Activated CD4-positive, alpha-beta T cell treated with anti-CD3 and anti-CD28 coated beads for 36 hours (primary cell): ENCODE measurements around the gene RBM19. TPM values are rescaled to one million over a fixed set of nuclear protein-coding genes. Genes with fewer than 3 reads are reported as not detected.

Source experiments
- ATAC-seq: fragments of 200-7000 bp; cut with Tn5 transposase; one replicate; pipeline ENCODE4 v1.10.0; 2021; ENCODE audit warnings: mild to moderate bottlenecking, moderate library complexity
- CTCF ChIA-PET: fragments of 350-600 bp; sonication (Branson Sonifier 250); formaldehyde crosslinking; loops from one replicate; lab custom pipeline; 2021; ENCODE audit warnings: antibody characterized with exemption; lab: Charles Lee
- POLR2A ChIA-PET: fragments of 350-600 bp; sonication (Branson Sonifier 250); formaldehyde crosslinking; loops from one replicate; lab custom pipeline; 2021; ENCODE audit warnings: antibody characterized with exemption, inconsistent platforms; lab: Charles Lee
- DNase-seq: peaks from one replicate; pipeline ENCODE4 v3.0.0-alpha.2; 2020
- H3K27ac Mint-ChIP-seq: one replicate; pipeline ENCODE4 v1.8.0; 2021; ENCODE audit warnings: mixed read lengths
- H3K27me3 Mint-ChIP-seq: one replicate; pipeline ENCODE4 v1.8.0; 2021; ENCODE audit warnings: mixed read lengths
- H3K36me3 Mint-ChIP-seq: one replicate; pipeline ENCODE4 v1.8.0; 2021; ENCODE audit warnings: low read depth, mixed read lengths
- H3K4me1 Mint-ChIP-seq: one replicate; pipeline ENCODE4 v1.8.0; 2021; ENCODE audit warnings: mixed read lengths
- H3K4me3 Mint-ChIP-seq: one replicate; pipeline ENCODE4 v1.8.0; 2021; ENCODE audit warnings: mild to moderate bottlenecking, moderate library complexity, mixed read lengths
- H3K9me3 Mint-ChIP-seq: one replicate; pipeline ENCODE4 v1.8.0; 2021; ENCODE audit warnings: low read depth, mixed read lengths
- intact Hi-C, 2 experiments: fragments of 100-400 bp; cut with DNase I in 1 of 2; cut with micrococcal nuclease in 1 of 2; formaldehyde crosslinking; loops; one replicate each; pipeline versions ENCODE4 v1.14.2 to v1.15.1; 2022 to 2024; cut with DNase I, micrococcal nuclease
- total RNA-seq, 2 experiments: library from RNA; stranded (reverse); gene quantifications; one replicate each; pipeline ENCODE4 v1.2.3, GENCODE V29; 2021

RBM19 gene
- total RNA-seq, 2 experiments from 2014 or later = 79.6 to 93.5 TPM

DNA sequence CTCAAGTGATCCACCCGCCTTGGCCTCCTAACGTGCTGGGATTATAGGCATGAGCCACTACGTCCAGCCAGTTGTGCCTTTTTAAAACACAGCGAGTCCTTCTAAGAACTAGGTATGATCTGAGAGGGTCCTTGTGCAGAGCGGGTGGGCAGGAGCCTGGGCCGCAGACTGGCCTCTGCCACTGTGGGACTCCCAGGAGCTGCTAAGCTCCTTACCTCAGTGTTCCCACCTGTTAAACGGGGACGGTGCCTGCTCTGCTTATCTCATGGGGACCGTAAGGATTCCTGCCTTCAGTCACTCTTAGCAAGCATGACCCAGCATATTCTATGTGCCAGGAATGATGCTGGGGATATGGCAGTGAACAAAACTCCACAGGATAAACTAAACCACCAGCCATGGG lies 136.9 kb downstream of the RBM19 start:
- no peaks in the 10 kb centered on the region for H3K9me3 Mint-ChIP-seq
- DNase-seq (no peak), ATAC-seq (no peak)
- ChIA-PET POLR2A (no interaction called here), CTCF (no interaction called here)
- peaks cover 7% of the 10 kb centered on the region for H3K36me3 Mint-ChIP-seq
- H3K27ac Mint-ChIP-seq = no peak overlapping the region
- intact Hi-C loops = no loop called here
- no peaks in the 10 kb centered on the region for H3K27me3 Mint-ChIP-seq
- H3K4me1 Mint-ChIP-seq = no peaks in the 10 kb centered on the region
- H3K4me3 Mint-ChIP-seq = no peak overlapping the region

GRCh38 chr12:113827539-113828114 lies 138.5 kb downstream of the RBM19 start:
- CTCF ChIA-PET = no interaction called here
- POLR2A ChIA-PET = no interaction called here

DNA sequence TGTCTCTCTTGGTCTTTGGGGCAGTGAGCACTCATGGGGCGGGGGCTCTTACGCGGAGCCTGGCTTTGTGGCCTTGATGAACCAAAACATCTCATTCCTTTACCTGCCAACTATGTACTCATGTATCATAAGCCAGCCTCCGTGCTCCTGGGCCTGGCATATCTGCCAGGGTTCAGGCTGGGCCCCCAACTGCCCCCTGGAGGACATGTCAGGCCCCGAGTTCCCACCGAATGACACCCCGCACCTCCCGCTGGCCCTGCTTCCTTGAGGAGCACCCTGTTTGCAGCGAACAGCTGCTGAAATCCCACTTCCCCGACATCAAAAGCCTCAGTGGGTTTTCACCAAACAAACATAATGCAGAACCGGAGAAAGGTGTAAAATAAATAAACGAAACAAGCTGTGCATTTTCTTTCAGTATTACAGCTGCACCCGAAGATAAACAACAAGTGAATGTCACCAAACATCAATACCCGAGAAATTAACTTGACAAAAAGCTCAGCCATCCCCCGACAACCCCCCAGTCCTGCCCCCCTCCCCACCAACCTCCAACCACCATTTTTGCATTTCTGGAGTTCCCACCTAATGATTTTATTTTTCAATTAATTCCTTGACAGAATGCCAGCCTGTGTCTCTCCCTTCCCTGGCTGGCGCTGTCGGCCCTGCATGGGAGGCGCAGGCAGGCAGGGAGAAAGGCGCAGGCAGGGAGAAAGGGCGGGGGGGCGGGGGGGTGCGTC lies 139.2 kb downstream of the RBM19 start:
- Mint-ChIP-seq H3K27ac (no peak overlapping the region), H3K36me3 (peaks cover 11% of the 10 kb centered on the region), H3K4me3 (no peak overlapping the region), H3K27me3 (no peaks in the 10 kb centered on the region), H3K9me3 (no peaks in the 10 kb centered on the region), H3K4me1 (no peaks in the 10 kb centered on the region)
- CTCF ChIA-PET = interaction anchor here (0.6 kb wide), 1 partner anchor 40 kb away, joined by 3 read pairs; no protein-coding TSS in a partner anchor
- intact Hi-C loops = no loop called here
- POLR2A ChIA-PET = no interaction called here
- DNase-seq (no peak), ATAC-seq (no peak)

More at GRCh38 chr12:113827539-113828114, 138.5 kb downstream of the RBM19 start:
- Mint-ChIP-seq H3K27me3 (no peaks in the 10 kb centered on the region), H3K4me1 (no peaks in the 10 kb centered on the region), H3K9me3 (no peaks in the 10 kb centered on the region), H3K27ac (no peak overlapping the region), H3K36me3 (peaks cover 11% of the 10 kb centered on the region), H3K4me3 (no peak overlapping the region)
- no peak for ATAC-seq
- intact Hi-C loops = no loop called here
- no peak for DNase-seq

DNA sequence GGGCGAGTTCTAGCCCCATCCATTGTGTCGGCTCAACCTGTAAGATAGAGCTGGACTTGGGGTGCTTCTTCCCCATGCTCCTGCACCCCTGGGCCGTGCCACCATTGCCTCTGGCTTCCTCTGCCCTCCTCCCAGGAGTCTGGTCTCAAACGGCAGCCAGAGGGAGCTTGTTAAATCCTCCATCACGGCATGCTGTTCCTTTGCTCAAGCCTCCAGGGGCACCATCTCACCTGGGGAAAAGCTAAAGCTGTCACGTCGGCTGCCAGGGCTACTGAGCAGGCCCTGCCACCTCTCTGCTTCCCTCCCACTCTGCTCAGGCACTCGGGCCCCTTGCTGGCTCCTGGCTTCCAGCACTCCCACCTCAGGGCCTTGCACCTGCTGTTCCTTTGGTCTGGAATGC lies 140.4 kb downstream of the RBM19 start:
- ChIA-PET CTCF (no interaction called here), POLR2A (no interaction called here)
- Mint-ChIP-seq H3K27ac (no peak overlapping the region), H3K36me3 (peaks cover 7% of the 10 kb centered on the region), H3K4me3 (no peak overlapping the region), H3K4me1 (no peaks in the 10 kb centered on the region), H3K27me3 (no peaks in the 10 kb centered on the region), H3K9me3 (no peaks in the 10 kb centered on the region)
- intact Hi-C loops = no loop called here
- DNase-seq (no peak), ATAC-seq (no peak)

GRCh38 chr12:113823816-113824215 lies 142.3 kb downstream of the RBM19 start:
- DNase-seq (no peak), ATAC-seq (no peak)
- CTCF ChIA-PET = no interaction called here
- Mint-ChIP-seq H3K27ac (no peak overlapping the region), H3K36me3 (peaks cover 11% of the 10 kb centered on the region), H3K4me1 (no peaks in the 10 kb centered on the region), H3K27me3 (no peaks in the 10 kb centered on the region), H3K4me3 (no peak overlapping the region), H3K9me3 (no peaks in the 10 kb centered on the region)
- intact Hi-C loops = no loop called here
- POLR2A ChIA-PET = no interaction called here

GRCh38 chr12:113823016-113823415 lies 143.1 kb downstream of the RBM19 start:
- DNase-seq (no peak), ATAC-seq (no peak)
- intact Hi-C loops = no loop called here
- CTCF ChIA-PET = no interaction called here
- Mint-ChIP-seq H3K27ac (no peak overlapping the region), H3K4me1 (no peaks in the 10 kb centered on the region), H3K9me3 (no peaks in the 10 kb centered on the region), H3K4me3 (no peak overlapping the region), H3K36me3 (peaks cover 16% of the 10 kb centered on the region), H3K27me3 (no peaks in the 10 kb centered on the region)
- POLR2A ChIA-PET = no interaction called here

DNA sequence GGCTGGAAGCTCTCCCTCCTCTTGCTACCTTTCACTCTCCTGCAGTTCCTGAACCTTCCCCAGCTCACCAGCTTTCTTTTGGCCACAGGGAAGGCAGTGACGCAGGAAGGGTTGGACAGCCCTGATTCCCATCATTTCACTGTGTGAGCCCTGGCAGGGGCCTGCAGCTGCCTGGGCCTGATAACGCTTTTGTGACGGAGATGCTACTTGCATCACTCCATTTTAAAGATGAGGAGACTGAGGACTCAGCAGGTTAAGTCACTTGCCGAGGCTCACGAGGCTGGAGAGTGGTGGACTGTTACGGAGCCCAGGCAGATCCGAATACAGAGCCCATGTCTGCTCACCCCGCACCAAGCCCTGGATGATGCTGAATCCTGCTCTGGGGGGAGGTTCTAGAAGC lies 145.3 kb downstream of the RBM19 start:
- no peak for DNase-seq
- Mint-ChIP-seq H3K4me1 (no peaks in the 10 kb centered on the region), H3K4me3 (no peak overlapping the region), H3K9me3 (no peaks in the 10 kb centered on the region), H3K27ac (no peak overlapping the region), H3K27me3 (no peaks in the 10 kb centered on the region), H3K36me3 (peaks cover 29% of the 10 kb centered on the region)
- intact Hi-C loops = no loop called here
- ChIA-PET CTCF (no interaction called here), POLR2A (no interaction called here)
- ATAC-seq = no peak

- H3K9me3 Mint-ChIP-seq = no peaks in the 10 kb centered on the region
- DNase-seq (no peak), ATAC-seq (no peak)
- no peak overlapping the region for H3K4me3 Mint-ChIP-seq
- intact Hi-C loops = no loop called here
- ChIA-PET POLR2A (no interaction called here), CTCF (no interaction called here)
- H3K36me3 Mint-ChIP-seq = peaks cover 34% of the 10 kb centered on the region
- H3K4me1 Mint-ChIP-seq = no peaks in the 10 kb centered on the region
- no peak overlapping the region for H3K27ac Mint-ChIP-seq
- H3K27me3 Mint-ChIP-seq = no peaks in the 10 kb centered on the region
These were observed 145.8 kb downstream of the RBM19 start for GRCh38 chr12:113820309-113820708.

DNA sequence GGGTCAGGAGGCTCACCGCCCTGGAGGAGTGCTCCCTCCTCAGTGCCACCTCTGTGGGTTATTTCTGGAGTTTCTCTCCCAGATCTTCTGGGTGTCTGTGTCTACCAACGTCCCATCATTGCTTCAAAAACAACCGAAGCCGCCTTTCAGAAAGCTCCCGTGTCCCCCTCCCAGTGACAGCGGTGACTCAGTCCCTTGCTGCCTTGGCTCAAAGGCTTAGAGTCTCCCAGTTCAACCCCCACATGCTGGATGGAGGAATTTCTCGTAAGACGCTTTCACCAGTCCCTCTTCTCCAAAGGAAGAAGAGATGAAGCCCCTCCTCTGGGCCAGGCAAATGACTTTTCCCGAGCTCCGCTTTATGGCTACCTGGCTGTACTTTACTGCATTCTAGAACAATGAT lies 146.6 kb downstream of the RBM19 start:
- ATAC-seq (no peak), DNase-seq (no peak)
- no peaks in the 10 kb centered on the region for H3K9me3 Mint-ChIP-seq
- POLR2A ChIA-PET = no interaction called here
- H3K27ac Mint-ChIP-seq = no peak overlapping the region
- H3K4me3 Mint-ChIP-seq = no peak overlapping the region
- H3K4me1 Mint-ChIP-seq = no peaks in the 10 kb centered on the region
- CTCF ChIA-PET = no interaction called here
- H3K27me3 Mint-ChIP-seq = no peaks in the 10 kb centered on the region
- intact Hi-C loops = no loop called here
- H3K36me3 Mint-ChIP-seq = peaks cover 40% of the 10 kb centered on the region

DNA sequence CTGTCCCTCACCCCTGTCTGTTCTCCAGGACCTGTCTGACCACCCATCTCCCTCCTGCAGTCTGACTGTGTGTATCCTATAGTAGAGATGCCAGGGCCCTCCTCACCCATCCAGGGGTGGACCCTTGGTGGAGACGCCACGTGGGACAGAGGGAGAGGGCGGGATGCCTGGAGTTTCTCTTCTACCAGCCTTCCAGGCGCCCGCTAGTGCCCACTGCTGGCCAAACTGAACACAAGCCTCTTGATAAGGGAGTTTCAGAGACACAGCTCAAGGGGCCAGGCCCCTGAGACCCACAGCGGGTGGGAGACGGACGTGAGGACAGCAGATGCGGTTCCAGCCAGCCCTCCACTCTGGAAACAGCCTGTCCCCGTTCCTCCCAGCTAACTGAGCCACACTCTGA lies 147.3 kb downstream of the RBM19 start:
- no peaks in the 10 kb centered on the region for H3K9me3 Mint-ChIP-seq
- H3K27ac Mint-ChIP-seq = no peak overlapping the region
- ATAC-seq (no peak), DNase-seq (no peak)
- POLR2A ChIA-PET = no interaction called here
- CTCF ChIA-PET = no interaction called here
- intact Hi-C loops = no loop called here
- peaks cover 39% of the 10 kb centered on the region for H3K36me3 Mint-ChIP-seq
- H3K4me3 Mint-ChIP-seq = no peak overlapping the region
- H3K4me1 Mint-ChIP-seq = no peaks in the 10 kb centered on the region
- H3K27me3 Mint-ChIP-seq = no peaks in the 10 kb centered on the region

- DNase-seq (no peak), ATAC-seq (no peak)
- intact Hi-C loops = no loop called here
- CTCF ChIA-PET = no interaction called here
- POLR2A ChIA-PET = no interaction called here
- Mint-ChIP-seq H3K4me1 (no peaks in the 10 kb centered on the region), H3K36me3 (peaks cover 39% of the 10 kb centered on the region), H3K27ac (no peak overlapping the region), H3K4me3 (no peak overlapping the region), H3K27me3 (no peaks in the 10 kb centered on the region), H3K9me3 (no peaks in the 10 kb centered on the region)
These were observed 147.8 kb downstream of the RBM19 start for GRCh38 chr12:113818283-113818682.

GRCh38 chr12:113816866-113817265 lies 149.3 kb downstream of the RBM19 start:
- no peak overlapping the region for H3K27ac Mint-ChIP-seq
- H3K27me3 Mint-ChIP-seq = no peaks in the 10 kb centered on the region
- POLR2A ChIA-PET = no interaction called here
- no peak for DNase-seq
- H3K36me3 Mint-ChIP-seq = peaks cover 45% of the 10 kb centered on the region
- H3K4me1 Mint-ChIP-seq = no peaks in the 10 kb centered on the region
- CTCF ChIA-PET = no interaction called here
- no peak for ATAC-seq
- no peaks in the 10 kb centered on the region for H3K9me3 Mint-ChIP-seq
- intact Hi-C loops = no loop called here
- no peak overlapping the region for H3K4me3 Mint-ChIP-seq
